Activated naive CD8-positive, alpha-beta T cell treated with anti-CD3 and anti-CD28 coated beads, Interleukin-2, amount 50 U/mL, for 24 hours (primary cell): Measurements from ENCODE around the gene KANSL1L.

Experiments
- ATAC-seq: fragments of 150-1000 bp; cut with Tn5 transposase; one replicate; pipeline ENCODE4 v1.10.0; 2021
- DNase-seq: peaks from one replicate; pipeline ENCODE4 v3.0.0; 2021
- H3K27ac Mint-ChIP-seq: one replicate; pipeline ENCODE4 v1.8.0; 2021; ENCODE audit warnings: mild to moderate bottlenecking, mixed read lengths
- H3K27me3 Mint-ChIP-seq: one replicate; pipeline ENCODE4 v1.8.0; 2021; ENCODE audit warnings: mixed read lengths
- H3K36me3 Mint-ChIP-seq: one replicate; pipeline ENCODE4 v1.8.0; 2021; ENCODE audit warnings: low read depth, mixed read lengths
- H3K4me1 Mint-ChIP-seq: one replicate; pipeline ENCODE4 v1.8.0; 2021; ENCODE audit warnings: mixed read lengths
- H3K4me3 Mint-ChIP-seq: one replicate; pipeline ENCODE4 v1.8.0; 2021; ENCODE audit warnings: mild to moderate bottlenecking, moderate library complexity, mixed read lengths
- H3K9me3 Mint-ChIP-seq: one replicate; pipeline ENCODE4 v1.8.0; 2021; ENCODE audit warnings: mixed read lengths

KANSL1L gene, protein sequence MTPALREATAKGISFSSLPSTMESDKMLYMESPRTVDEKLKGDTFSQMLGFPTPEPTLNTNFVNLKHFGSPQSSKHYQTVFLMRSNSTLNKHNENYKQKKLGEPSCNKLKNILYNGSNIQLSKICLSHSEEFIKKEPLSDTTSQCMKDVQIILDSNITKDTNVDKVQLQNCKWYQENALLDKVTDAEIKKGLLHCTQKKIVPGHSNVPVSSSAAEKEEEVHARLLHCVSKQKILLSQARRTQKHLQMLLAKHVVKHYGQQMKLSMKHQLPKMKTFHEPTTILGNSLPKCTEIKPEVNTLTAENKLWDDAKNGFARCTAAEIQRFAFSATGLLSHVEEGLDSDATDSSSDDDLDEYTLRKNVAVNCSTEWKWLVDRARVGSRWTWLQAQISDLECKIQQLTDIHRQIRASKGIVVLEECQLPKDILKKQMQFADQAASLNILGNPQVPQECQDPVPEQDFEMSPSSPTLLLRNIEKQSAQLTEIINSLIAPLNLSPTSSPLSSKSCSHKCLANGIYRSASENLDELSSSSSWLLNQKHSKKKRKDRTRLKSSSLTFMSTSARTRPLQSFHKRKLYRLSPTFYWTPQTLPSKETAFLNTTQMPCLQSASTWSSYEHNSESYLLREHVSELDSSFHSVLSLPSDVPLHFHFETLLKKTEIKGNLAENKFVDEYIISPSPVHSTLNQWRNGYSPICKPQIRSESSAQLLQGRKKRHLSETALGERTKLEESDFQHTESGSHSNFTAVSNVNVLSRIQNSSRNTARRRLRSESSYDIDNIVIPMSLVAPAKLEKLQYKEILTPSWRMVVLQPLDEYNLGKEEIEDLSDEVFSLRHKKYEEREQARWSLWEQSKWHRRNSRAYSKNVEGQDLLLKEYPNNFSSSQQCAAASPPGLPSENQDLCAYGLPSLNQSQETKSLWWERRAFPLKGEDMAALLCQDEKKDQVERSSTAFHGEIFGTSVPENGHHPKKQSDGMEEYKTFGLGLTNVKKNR

DNA sequence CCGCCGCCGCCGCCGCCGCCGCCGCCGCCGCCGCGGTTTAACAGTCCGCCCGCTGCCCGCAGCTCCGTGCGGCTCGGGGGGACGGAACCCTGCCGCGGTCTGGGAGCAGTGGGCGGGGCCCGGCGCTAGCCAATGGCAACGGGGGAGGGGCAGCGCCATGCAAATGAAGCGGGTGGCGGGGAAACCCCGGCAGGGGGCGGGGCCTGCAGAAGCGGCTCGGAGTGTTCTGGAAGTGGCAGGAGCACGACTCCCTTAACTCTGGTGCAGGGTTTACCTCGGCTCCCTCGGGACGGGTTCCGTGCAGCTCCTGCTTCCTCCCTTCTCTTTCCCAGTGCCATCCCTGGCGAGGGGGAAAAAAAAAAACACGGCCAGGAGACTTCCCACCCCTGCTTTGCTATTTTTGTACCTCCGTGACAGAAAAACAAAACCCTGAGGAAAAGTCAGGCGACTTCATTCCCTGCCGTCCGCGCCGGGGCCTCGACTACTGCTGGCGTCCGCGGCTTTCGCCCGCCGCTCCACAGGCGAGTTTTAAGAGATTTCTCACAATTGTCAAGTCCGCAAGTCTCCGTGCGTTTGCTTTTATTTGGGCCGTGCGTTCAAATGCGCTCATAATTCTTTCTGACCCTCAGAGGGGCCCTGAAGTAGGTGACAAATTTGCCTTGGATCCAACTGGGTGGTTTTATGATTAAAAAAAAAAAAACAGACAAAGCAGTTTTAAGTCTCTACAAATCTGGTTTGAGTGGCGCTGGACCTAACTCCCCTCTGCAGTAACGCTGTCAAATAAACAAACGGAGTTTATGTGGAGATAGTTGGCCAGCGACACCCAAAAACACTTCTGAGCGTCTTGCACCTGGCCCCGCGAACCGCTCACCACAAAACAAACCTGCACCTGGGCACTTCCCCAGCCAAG, at the start of gene KANSL1L:
Gene KANSL1L, minus strand, starts transcription at position 101 of the 910 bp plus-strand sequence. CDS start 16,827 bp downstream, outside the sequence.
- DNase-seq (peak; percentile 98), ATAC-seq (peak; percentile 76)
- Mint-ChIP-seq H3K9me3 (no peaks in the 10 kb centered on the region), H3K27me3 (peaks cover 5% of the 10 kb centered on the region), H3K27ac (peak within 1 kb of the TSS; percentile 98), H3K4me3 (peak within 1 kb of the TSS; percentile 95), H3K4me1 (peaks cover 46% of the 10 kb centered on the region), H3K36me3 (no peaks in the 10 kb centered on the region)

DNA sequence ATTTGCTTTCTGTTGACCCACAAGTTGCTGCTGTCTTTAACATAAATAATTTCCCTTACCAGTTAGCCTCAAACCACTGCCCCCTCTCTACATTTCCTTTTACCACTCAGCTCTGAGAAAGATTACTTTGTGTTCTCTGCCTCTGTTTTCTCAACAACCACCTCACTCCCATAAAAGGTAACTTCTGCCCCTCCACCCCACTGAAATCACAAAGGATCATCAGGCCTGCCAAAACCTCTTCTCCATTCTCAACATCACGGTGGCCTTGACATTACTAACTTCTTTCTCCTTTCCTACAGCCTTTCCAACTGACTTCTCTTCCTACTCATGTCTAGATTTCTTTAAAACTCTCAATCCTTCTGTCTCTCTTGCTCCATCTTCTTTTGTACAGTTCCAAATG, 43.9 kb upstream of the KANSL1L start:
- ATAC-seq (no peak), DNase-seq (no peak)
- H3K9me3 Mint-ChIP-seq, result no peaks in the 10 kb centered on the region
- no peak overlapping the region for H3K4me3 Mint-ChIP-seq
- no peaks in the 10 kb centered on the region for H3K36me3 Mint-ChIP-seq
- no peaks in the 10 kb centered on the region for H3K4me1 Mint-ChIP-seq
- H3K27me3 Mint-ChIP-seq, result peaks cover 9% of the 10 kb centered on the region
- H3K27ac Mint-ChIP-seq, result no peak overlapping the region

DNA sequence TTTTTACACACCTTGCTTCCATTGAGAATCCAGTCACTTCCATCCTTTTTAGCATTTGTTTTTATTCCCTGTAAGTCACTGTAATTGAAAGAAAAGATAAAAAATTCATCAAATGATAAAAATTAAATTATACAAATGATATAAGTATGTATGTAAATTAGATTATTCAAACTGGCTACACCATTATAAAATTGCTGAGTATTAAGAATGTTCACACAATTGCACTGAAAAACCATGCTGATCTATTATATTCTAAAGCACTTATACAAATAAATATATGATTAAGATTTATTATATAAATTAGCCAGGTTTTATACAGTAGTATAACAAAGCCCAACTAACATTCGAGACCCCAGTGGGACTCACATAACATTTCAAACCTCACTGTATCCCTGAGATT, 39.0 kb upstream of the KANSL1L start:
- Mint-ChIP-seq H3K36me3 (no peaks in the 10 kb centered on the region), H3K9me3 (no peaks in the 10 kb centered on the region), H3K27ac (no peak overlapping the region), H3K27me3 (peaks cover 5% of the 10 kb centered on the region), H3K4me3 (no peak overlapping the region), H3K4me1 (no peaks in the 10 kb centered on the region)
- no peak for DNase-seq
- no peak for ATAC-seq

DNA sequence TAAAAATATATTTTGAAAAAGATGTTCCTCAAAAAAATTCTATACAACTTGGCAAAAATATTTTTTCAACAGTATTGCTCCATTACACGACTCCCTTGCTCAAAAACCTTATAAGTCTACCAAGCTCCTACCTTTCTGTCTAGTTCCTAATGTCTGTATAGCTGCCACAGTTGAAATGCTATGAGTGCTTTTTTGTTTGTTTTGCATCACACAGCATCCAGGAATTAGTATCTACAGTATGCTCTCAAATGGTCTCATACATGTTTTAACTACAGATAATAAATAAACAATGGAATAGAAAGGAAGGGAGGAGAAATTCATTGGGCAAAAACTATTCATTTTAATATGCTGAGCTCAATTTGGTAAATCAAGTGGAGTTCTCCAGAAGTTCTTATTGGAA, 36.7 kb upstream of the KANSL1L start:
- ATAC-seq (no peak), DNase-seq (no peak)
- Mint-ChIP-seq H3K4me1 (no peaks in the 10 kb centered on the region), H3K27me3 (peaks cover 7% of the 10 kb centered on the region), H3K36me3 (no peaks in the 10 kb centered on the region), H3K9me3 (no peaks in the 10 kb centered on the region), H3K4me3 (no peak overlapping the region), H3K27ac (no peak overlapping the region)

DNA sequence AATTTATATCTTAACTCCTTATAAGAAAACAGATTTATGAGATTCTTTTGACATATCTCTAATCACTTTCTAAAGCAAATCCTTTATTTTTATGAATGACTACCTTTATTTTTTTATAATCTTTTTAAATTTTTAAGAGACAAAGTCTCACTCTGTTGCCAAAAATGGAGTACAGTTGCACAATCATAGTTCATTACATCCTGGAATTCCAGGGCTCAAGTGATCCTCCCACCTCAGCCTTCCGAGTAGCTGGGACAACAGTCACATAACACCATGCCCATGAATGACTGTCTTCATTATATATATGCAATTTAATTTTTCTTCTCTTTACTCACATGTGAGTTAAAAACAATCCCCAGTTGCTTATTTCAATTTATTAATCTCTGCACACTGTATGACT, 32.3 kb upstream of the KANSL1L start:
- no peak overlapping the region for H3K27ac Mint-ChIP-seq
- no peak overlapping the region for H3K4me3 Mint-ChIP-seq
- H3K9me3 Mint-ChIP-seq, result no peaks in the 10 kb centered on the region
- no peak for ATAC-seq
- H3K27me3 Mint-ChIP-seq, result peaks cover 10% of the 10 kb centered on the region
- H3K36me3 Mint-ChIP-seq, result no peaks in the 10 kb centered on the region
- H3K4me1 Mint-ChIP-seq, result no peaks in the 10 kb centered on the region
- no peak for DNase-seq

DNA sequence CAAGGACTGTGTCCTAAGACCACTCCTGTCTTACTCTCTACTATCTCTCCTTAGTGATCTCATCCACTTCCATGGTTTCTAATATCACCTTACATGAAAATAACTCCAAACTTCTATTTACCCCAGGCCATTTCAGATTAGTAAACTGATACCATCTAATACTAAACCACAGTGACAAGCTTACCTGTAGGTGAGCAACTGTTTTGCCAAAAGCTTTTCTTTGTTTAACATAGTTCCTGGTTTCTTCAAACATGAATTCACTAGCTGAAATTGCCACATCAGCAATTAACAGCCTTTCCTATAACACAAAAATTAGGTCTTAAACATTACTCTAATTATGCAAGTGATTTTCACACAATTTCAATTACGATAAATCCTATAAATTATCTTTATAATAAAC, 31.9 kb upstream of the KANSL1L start:
- Mint-ChIP-seq H3K4me3 (no peak overlapping the region), H3K27me3 (peaks cover 10% of the 10 kb centered on the region), H3K9me3 (no peaks in the 10 kb centered on the region), H3K36me3 (no peaks in the 10 kb centered on the region), H3K4me1 (peaks cover 2% of the 10 kb centered on the region), H3K27ac (no peak overlapping the region)
- ATAC-seq, result no peak
- DNase-seq, result no peak

DNA sequence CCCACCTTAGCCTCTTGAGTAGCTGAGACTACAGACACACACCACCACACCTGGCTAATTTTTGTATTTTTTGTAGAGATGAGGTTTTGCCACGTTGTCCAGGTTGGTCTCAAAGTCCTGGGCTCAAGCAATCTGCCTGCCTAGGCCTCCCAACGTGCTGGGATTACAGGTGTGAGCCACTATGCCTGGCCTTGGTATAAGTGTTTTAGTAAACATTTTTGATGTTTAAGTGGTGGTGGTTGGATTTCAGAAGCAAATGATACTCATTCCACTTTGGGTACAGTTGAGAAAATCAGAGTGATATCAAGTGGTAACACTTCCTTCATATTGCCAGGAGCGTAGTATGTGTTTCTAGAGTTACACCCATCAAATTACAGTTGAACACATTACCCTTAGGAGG, 28.6 kb upstream of the KANSL1L start:
- Mint-ChIP-seq H3K4me3 (no peak overlapping the region), H3K4me1 (peaks cover 5% of the 10 kb centered on the region), H3K27ac (no peak overlapping the region), H3K27me3 (peaks cover 7% of the 10 kb centered on the region), H3K9me3 (no peaks in the 10 kb centered on the region), H3K36me3 (no peaks in the 10 kb centered on the region)
- DNase-seq, result no peak
- no peak for ATAC-seq

DNA sequence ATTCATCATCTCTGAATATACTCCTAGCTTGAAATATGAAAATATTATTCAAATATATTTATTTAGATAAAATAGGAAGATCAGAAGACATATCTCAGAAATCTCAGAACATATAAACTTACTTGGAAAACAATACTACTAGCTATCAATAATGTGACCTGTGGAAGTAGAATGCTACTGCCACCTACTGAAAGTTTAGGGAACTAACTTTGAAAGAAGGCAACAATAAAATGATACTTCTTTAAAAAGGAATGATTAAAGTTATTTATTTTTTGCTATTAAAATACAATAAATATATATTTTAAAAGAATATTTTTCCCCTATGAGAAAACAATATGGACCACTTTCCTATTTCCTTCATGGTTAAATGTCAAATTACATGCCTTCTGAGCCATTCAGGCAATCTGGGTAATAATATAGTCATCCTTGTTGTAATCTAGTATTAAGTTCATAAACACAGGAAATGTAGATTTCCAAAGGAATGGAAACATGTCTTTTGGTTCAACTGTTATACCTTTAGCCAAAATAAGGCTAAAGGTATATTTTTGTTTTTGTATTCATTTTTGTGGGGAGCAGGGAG, 28.1 kb upstream of the KANSL1L start:
- DNase-seq (no peak), ATAC-seq (no peak)
- H3K4me1 Mint-ChIP-seq, result peaks cover 5% of the 10 kb centered on the region
- H3K27ac Mint-ChIP-seq, result no peak overlapping the region
- H3K4me3 Mint-ChIP-seq, result no peak overlapping the region
- no peaks in the 10 kb centered on the region for H3K9me3 Mint-ChIP-seq
- H3K27me3 Mint-ChIP-seq, result peaks cover 10% of the 10 kb centered on the region
- no peaks in the 10 kb centered on the region for H3K36me3 Mint-ChIP-seq

DNA sequence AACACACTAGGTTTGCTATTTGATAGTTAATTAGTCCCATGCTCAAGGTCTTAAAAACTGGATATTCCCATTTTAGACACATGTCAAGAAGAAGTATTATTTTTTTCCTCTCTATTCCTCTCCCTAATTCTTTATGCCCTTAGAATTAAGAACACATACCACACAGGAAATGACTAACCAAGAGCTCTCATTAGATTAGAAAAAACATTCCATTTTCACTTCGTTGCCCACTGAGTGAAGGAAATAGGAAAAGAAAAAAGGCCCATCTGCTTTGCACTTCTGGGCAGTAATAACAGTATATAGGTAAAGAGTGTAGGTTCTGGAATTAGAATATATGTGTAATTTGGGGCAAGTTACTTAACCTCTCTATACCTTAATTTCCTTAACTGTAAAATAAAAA, 27.1 kb upstream of the KANSL1L start:
- Mint-ChIP-seq H3K27me3 (peaks cover 10% of the 10 kb centered on the region), H3K36me3 (no peaks in the 10 kb centered on the region), H3K9me3 (no peaks in the 10 kb centered on the region), H3K27ac (no peak overlapping the region), H3K4me1 (peaks cover 5% of the 10 kb centered on the region), H3K4me3 (no peak overlapping the region)
- ATAC-seq (no peak), DNase-seq (no peak)

DNA sequence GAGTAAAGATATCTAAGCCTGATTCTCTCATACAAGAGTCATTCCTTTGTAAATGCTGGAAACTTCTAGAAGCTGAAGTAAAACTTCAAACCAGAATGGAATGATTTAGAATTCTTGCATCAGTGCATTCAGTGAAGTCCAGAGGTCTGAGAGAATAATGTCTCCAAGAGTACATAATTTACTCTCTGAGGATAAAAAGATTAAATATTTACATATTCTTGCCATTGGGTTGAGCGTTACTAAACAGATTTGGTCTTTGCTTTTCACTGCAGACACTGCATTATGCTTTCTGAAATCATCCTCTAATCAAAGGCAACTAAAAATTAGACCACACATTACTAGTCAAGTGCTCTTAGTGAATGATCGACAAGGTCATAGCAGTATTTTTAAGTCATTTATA, 26.5 kb upstream of the KANSL1L start:
- Mint-ChIP-seq H3K36me3 (no peaks in the 10 kb centered on the region), H3K27me3 (peaks cover 6% of the 10 kb centered on the region), H3K4me1 (peaks cover 5% of the 10 kb centered on the region), H3K27ac (no peak overlapping the region), H3K4me3 (no peak overlapping the region), H3K9me3 (no peaks in the 10 kb centered on the region)
- no peak for ATAC-seq
- no peak for DNase-seq

DNA sequence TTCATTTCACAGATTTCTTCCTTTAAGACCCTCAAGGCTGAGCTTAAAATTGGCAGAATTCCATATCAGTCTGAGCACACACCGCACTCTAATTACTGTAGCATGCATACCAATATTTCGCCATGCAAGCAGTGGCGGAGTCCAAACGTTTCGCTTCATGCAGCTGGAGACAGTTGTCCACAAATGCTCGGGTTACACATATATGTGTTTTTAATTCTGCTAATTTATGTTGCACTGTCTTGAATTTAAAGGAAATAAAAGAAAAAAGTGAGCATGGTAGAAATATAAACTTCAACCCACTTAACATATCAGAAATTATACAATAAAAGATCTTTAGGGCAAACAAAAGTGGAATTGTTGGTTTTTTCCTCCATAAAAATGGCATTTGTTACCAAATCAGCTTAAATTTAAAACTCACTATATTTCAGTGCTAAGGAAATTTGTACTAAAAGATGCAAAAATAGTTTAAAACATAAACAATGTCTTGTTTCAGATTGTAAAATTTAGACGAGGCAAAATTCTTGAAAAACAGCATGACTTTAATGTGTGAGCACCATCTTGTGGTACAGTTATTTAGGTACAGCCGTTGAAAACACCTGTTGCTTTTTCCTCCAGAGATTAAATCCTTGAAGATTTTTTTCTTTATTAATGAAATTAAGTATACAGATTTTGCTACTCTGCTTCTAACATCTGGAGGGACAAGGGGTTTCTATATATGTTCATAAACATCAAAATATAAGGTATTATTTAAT, 24.1 kb upstream of the KANSL1L start:
- H3K9me3 Mint-ChIP-seq, result no peaks in the 10 kb centered on the region
- H3K4me3 Mint-ChIP-seq, result no peak overlapping the region
- H3K4me1 Mint-ChIP-seq, result peaks cover 5% of the 10 kb centered on the region
- no peak for DNase-seq
- H3K27me3 Mint-ChIP-seq, result peaks cover 10% of the 10 kb centered on the region
- no peak for ATAC-seq
- no peak overlapping the region for H3K27ac Mint-ChIP-seq
- H3K36me3 Mint-ChIP-seq, result no peaks in the 10 kb centered on the region

DNA sequence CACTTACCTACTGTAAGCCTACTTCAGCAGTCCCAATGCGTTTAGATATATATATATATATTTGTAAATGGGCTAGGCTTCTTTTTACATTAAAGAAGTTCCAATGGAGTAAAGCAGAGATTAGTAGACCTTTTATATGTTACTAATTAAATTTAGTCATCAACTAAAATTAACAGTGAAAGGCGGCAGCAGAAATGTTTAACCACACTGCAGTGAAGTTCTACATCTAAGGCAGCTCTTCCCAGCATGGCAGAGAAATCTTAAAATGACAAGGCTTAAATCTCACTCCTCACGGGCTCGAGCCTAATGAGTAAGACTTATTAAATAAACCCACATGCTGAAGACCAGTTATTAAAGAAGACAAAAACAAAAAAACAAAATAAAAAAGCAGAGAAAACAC, 19.1 kb upstream of the KANSL1L start:
- Mint-ChIP-seq H3K27me3 (peaks cover 10% of the 10 kb centered on the region), H3K27ac (no peak overlapping the region), H3K36me3 (peaks cover 3% of the 10 kb centered on the region), H3K4me3 (no peak overlapping the region), H3K4me1 (peaks cover 2% of the 10 kb centered on the region), H3K9me3 (peaks cover 9% of the 10 kb centered on the region)
- no peak for DNase-seq
- no peak for ATAC-seq

DNA sequence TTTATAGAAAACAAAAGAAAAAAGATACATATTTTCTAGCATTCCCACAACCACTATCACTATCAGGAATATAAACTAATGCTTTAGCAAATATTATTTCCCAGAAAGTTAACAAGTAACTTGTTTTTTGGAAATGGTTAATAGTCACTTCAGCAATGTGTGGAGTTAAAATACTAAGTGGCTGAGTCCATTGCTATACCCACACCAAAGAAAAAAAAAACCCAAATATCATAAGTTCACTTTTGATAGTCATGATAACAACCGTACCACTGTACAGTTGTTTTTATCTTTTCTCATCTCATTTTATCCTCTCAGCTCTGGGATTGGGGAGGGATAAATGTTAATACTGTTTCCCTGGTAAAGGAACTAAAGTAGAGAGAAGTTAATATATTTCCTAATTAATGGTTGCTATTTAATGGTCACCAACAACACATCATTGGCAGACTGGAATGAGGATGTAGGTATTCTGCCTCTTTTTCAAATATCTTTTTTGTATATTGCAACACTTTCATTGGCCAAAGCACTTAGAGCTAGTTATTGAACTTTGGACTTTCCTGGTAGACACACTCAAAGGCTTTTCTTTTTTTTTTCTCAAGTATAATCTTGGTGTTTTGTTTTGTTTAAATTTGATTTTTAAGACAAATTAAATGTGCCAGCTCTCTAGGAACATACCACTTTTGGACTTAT, 18.4 kb upstream of the KANSL1L start:
- DNase-seq, result no peak
- Mint-ChIP-seq H3K36me3 (peaks cover 8% of the 10 kb centered on the region), H3K27ac (no peak overlapping the region), H3K4me1 (no peaks in the 10 kb centered on the region), H3K9me3 (peaks cover 16% of the 10 kb centered on the region), H3K27me3 (peaks cover 5% of the 10 kb centered on the region), H3K4me3 (no peak overlapping the region)
- ATAC-seq, result no peak
